Measurements from ENCODE around the gene MSANTD3. TPM values are rescaled to one million over a fixed set of nuclear protein-coding genes. Genes with fewer than 3 reads are reported as not detected.
A peak's percentile ranks its signal among the peaks of the same experiment; 100 is the strongest.

MSANTD3 gene
- total and polyA plus RNA-seq, 7 experiments from 2014 or later, result 3.5 to 13.4 (median 7.5) TPM

GRCh38 chr9:100427366-100428263 lies 672 bp downstream of the MSANTD3 start:
- Mint-ChIP-seq H3K4me1 (peaks cover 22 to 49% (median 45%) of the 10 kb centered on the region in 7 donors), H3K9me3 (peaks cover 0 to 2% (median 0%) of the 10 kb centered on the region in 11 donors), H3K27ac (peak overlapping the region; percentile 36 to 91 (median 69)), H3K36me3 (peaks cover 0 to 4% (median 0%) of the 10 kb centered on the region in 5 donors), H3K27me3 (peaks cover 0 to 11% (median 0%) of the 10 kb centered on the region in 5 donors), H3K4me3 (peak overlapping the region; percentile 72 to 86 (median 82))
- Histone ChIP-seq H3K4me1 (ENCODE audit: control insufficient read depth in 2 of 2, insufficient read depth in 2 of 2, low read length in 2 of 2) (peaks cover 7 to 8% of the 10 kb centered on the region in 2 donors), H3K9me3 (ENCODE audit: control insufficient read depth in 2 of 3, low read length in 3 of 3) (no peaks in the 10 kb centered on the region), H3K4me3 (ENCODE audit: low read length) (peak overlapping the region; percentile 73), H3K36me3 (ENCODE audit: control insufficient read depth in 2 of 3, insufficient read depth in 3 of 3, low read length in 3 of 3) (no peaks in the 10 kb centered on the region), H3K27ac (ENCODE audit: low read depth, low read length) (peak overlapping the region; percentile 58), H3K27me3 (ENCODE audit: control insufficient read depth in 2 of 2, insufficient read depth in 2 of 2, low read length in 2 of 2) (no peaks in the 10 kb centered on the region)
- POLR2A ChIA-PET, result interaction anchor here (0.7 to 1.9 kb wide), 3 partner anchors 17 to 84 kb away, joined by 3 to 7 read pairs (median 4); partner anchors contain the start of gene TEX10
- CTCF ChIA-PET, result interaction anchor here (0.7 kb wide), 1 partner anchor 16 kb away, joined by 3 read pairs; no protein-coding TSS in a partner anchor
- DNase-seq, result peak in 5 of 9 donors; percentile 5 to 53 (median 28)
- intact Hi-C loops (cut with micrococcal nuclease), result loop anchor here (1.0 to 5.0 kb wide), 7 partner anchors 16 to 1205 kb away; partner anchors contain the start of genes ALG2 (in 1 of the 2), MRPL50 (in 1 of the 2), NR4A3 (in 1 of the 2) and SEC61B (in 1 of the 2)
- ATAC-seq, result peak; percentile 55

- Mint-ChIP-seq H3K27me3 (peaks cover 0 to 8% (median 0%) of the 10 kb centered on the region in 5 donors), H3K4me3 (peak overlapping the region in 6 of 10 donors; percentile 2 to 84 (median 40)), H3K27ac (peak overlapping the region in 6 of 9 donors; percentile 14 to 73 (median 34)), H3K4me1 (peaks cover 22 to 54% (median 49%) of the 10 kb centered on the region in 7 donors), H3K36me3 (peaks cover 0 to 4% (median 0%) of the 10 kb centered on the region in 5 donors), H3K9me3 (peaks cover 0 to 2% (median 0%) of the 10 kb centered on the region in 11 donors)
- Histone ChIP-seq H3K36me3 (ENCODE audit: control insufficient read depth in 2 of 3, insufficient read depth in 3 of 3, low read length in 3 of 3) (no peaks in the 10 kb centered on the region), H3K27ac (ENCODE audit: low read depth, low read length) (no peak overlapping the region), H3K4me3 (ENCODE audit: low read length) (no peak overlapping the region), H3K9me3 (ENCODE audit: control insufficient read depth in 2 of 3, low read length in 3 of 3) (no peaks in the 10 kb centered on the region), H3K4me1 (ENCODE audit: control insufficient read depth in 2 of 2, insufficient read depth in 2 of 2, low read length in 2 of 2) (peaks cover 7 to 8% of the 10 kb centered on the region in 2 donors), H3K27me3 (ENCODE audit: control insufficient read depth in 2 of 2, insufficient read depth in 2 of 2, low read length in 2 of 2) (no peaks in the 10 kb centered on the region)
- CTCF ChIA-PET, result no interaction called here
- POLR2A ChIA-PET, result interaction anchor here (1.3 kb wide), 1 partner anchor 76 kb away, joined by 3 read pairs; the partner anchor contains the start of gene TEX10
- DNase-seq (no peak), ATAC-seq (no peak)
- intact Hi-C loops (cut with micrococcal nuclease), result loop anchor here (5.0 kb wide), 4 partner anchors 168 to 1207 kb away; partner anchors contain the start of genes ALG2 (in 1 of the 2), MRPL50 (in 1 of the 2), SEC61B (in 1 of the 2) and STX17 (in 1 of the 2)
Measured at GRCh38 chr9:100428871-100429654, 2.1 kb downstream of the MSANTD3 start.

GRCh38 chr9:100430286-100430940 lies 3.5 kb downstream of the MSANTD3 start:
- peaks cover 7 to 8% of the 10 kb centered on the region in 2 donors for H3K4me1 ChIP-seq (ENCODE audit: control insufficient read depth in 2 of 2, insufficient read depth in 2 of 2, low read length in 2 of 2)
- no peaks in the 10 kb centered on the region for H3K36me3 ChIP-seq (ENCODE audit: control insufficient read depth in 2 of 3, insufficient read depth in 3 of 3, low read length in 3 of 3)
- Mint-ChIP-seq H3K9me3 (peaks cover 0 to 2% (median 0%) of the 10 kb centered on the region in 11 donors), H3K4me3 (peak overlapping the region in 1 of 10 donors; percentile 42), H3K36me3 (peaks cover 0 to 5% (median 3%) of the 10 kb centered on the region in 5 donors), H3K27me3 (peaks cover 0 to 8% (median 0%) of the 10 kb centered on the region in 5 donors), H3K4me1 (peaks cover 23 to 58% (median 48%) of the 10 kb centered on the region in 7 donors), H3K27ac (peak overlapping the region in 3 of 9 donors; percentile 0 to 53 (median 47))
- intact Hi-C loops (cut with micrococcal nuclease), result loop anchor here in 1 of 2 donors (10.0 kb wide), 1 partner anchor 606 kb away; the partner anchor contains the start of gene NR4A3
- DNase-seq (no peak), ATAC-seq (no peak)
- H3K9me3 ChIP-seq (ENCODE audit: control insufficient read depth in 2 of 3, low read length in 3 of 3), result no peaks in the 10 kb centered on the region
- ChIA-PET POLR2A (interaction anchor here (0.7 to 1.1 kb wide), 2 partner anchors 88 to 525 kb away, joined by 4 read pairs; no protein-coding TSS in a partner anchor), CTCF (interaction anchor here (0.7 kb wide), 1 partner anchor 36 kb away, joined by 5 read pairs; no protein-coding TSS in a partner anchor)
- H3K27me3 ChIP-seq (ENCODE audit: control insufficient read depth in 2 of 2, insufficient read depth in 2 of 2, low read length in 2 of 2), result no peaks in the 10 kb centered on the region
- no peak overlapping the region for H3K4me3 ChIP-seq (ENCODE audit: low read length)
- H3K27ac ChIP-seq (ENCODE audit: low read depth, low read length), result no peak overlapping the region

- peaks cover 16 to 43% (median 33%) of the 10 kb centered on the region in 7 donors for H3K4me1 Mint-ChIP-seq
- Histone ChIP-seq H3K4me3 (ENCODE audit: low read length) (no peak overlapping the region), H3K27ac (ENCODE audit: low read depth, low read length) (no peak overlapping the region), H3K36me3 (ENCODE audit: control insufficient read depth in 2 of 3, insufficient read depth in 3 of 3, low read length in 3 of 3) (no peaks in the 10 kb centered on the region), H3K27me3 (ENCODE audit: control insufficient read depth in 2 of 2, insufficient read depth in 2 of 2, low read length in 2 of 2) (no peaks in the 10 kb centered on the region), H3K4me1 (ENCODE audit: control insufficient read depth in 2 of 2, insufficient read depth in 2 of 2, low read length in 2 of 2) (peaks cover 7 to 8% of the 10 kb centered on the region in 2 donors), H3K9me3 (ENCODE audit: control insufficient read depth in 2 of 3, low read length in 3 of 3) (no peaks in the 10 kb centered on the region)
- no peaks in the 10 kb centered on the region for H3K9me3 Mint-ChIP-seq
- ATAC-seq (no peak), DNase-seq (no peak)
- POLR2A ChIA-PET, result no interaction called here
- peaks cover 0 to 7% (median 0%) of the 10 kb centered on the region in 5 donors for H3K36me3 Mint-ChIP-seq
- intact Hi-C loops (cut with micrococcal nuclease), result loop anchor here in 1 of 2 donors (10.0 kb wide), 1 partner anchor 607 kb away; the partner anchor contains the start of gene NR4A3
- peak overlapping the region in 1 of 9 donors; percentile 18 for H3K27ac Mint-ChIP-seq
- H3K27me3 Mint-ChIP-seq, result no peaks in the 10 kb centered on the region
- CTCF ChIA-PET, result interaction anchor here (0.9 kb wide), 1 partner anchor 11 kb away, joined by 3 read pairs; no protein-coding TSS in a partner anchor
- H3K4me3 Mint-ChIP-seq, result no peak overlapping the region
Measured at GRCh38 chr9:100431886-100432285, 4.9 kb downstream of the MSANTD3 start.

- ATAC-seq, result no peak
- H3K9me3 Mint-ChIP-seq, result no peaks in the 10 kb centered on the region
- intact Hi-C loops (cut with micrococcal nuclease), result loop anchor here in 1 of 2 donors (10.0 kb wide), 1 partner anchor 608 kb away; the partner anchor contains the start of gene NR4A3
Measured at GRCh38 chr9:100432736-100433135, 5.8 kb downstream of the MSANTD3 start.

More at GRCh38 chr9:100432736-100433135, 5.8 kb downstream of the MSANTD3 start:
- H3K4me1 ChIP-seq (ENCODE audit: control insufficient read depth in 2 of 2, insufficient read depth in 2 of 2, low read length in 2 of 2), result peaks cover 6 to 7% of the 10 kb centered on the region in 2 donors
- POLR2A ChIA-PET, result no interaction called here
- H3K27ac ChIP-seq (ENCODE audit: low read depth, low read length), result no peak overlapping the region
- no peak overlapping the region for H3K4me3 ChIP-seq (ENCODE audit: low read length)
- no peaks in the 10 kb centered on the region for H3K9me3 ChIP-seq (ENCODE audit: control insufficient read depth in 2 of 3, low read length in 3 of 3)
- no peak for DNase-seq
- Mint-ChIP-seq H3K4me1 (peaks cover 16 to 42% (median 32%) of the 10 kb centered on the region in 7 donors), H3K4me3 (no peak overlapping the region), H3K27ac (peak overlapping the region in 1 of 9 donors; percentile 10), H3K36me3 (peaks cover 0 to 7% (median 0%) of the 10 kb centered on the region in 5 donors), H3K27me3 (no peaks in the 10 kb centered on the region)
- CTCF ChIA-PET, result no interaction called here
- H3K36me3 ChIP-seq (ENCODE audit: control insufficient read depth in 2 of 3, insufficient read depth in 3 of 3, low read length in 3 of 3), result no peaks in the 10 kb centered on the region
- H3K27me3 ChIP-seq (ENCODE audit: control insufficient read depth in 2 of 2, insufficient read depth in 2 of 2, low read length in 2 of 2), result no peaks in the 10 kb centered on the region

All from naive thymus-derived CD4-positive, alpha-beta T cell (primary cell).